CD4-positive, CD25-positive, alpha-beta regulatory T cell (primary cell): ENCODE data around the gene ACSBG1. TPM values are rescaled to one million over a fixed set of nuclear protein-coding genes. Genes with fewer than 3 reads are reported as not detected.

ENCODE experiments used
- ATAC-seq, 2 donors: fragments of 150-1000 bp; cut with Tn5 transposase; one replicate each; pipeline ENCODE4 v1.10.0; 2021; ENCODE audit warnings: low read depth in 2 of 2, moderate number of reproducible peaks in 2 of 2, moderate library complexity in 1 of 2
- DNase-seq, 3 donors: peaks; one replicate each; pipeline versions ENCODE4 v3.0.0 to v3.0.0-alpha.2; 2012 to 2022; ENCODE audit warnings: mixed read lengths in 1 of 3
- H3K27ac ChIP-seq: one replicate; pipeline ENCODE4 v1.7.0; 2013; ENCODE audit warnings: mild to moderate bottlenecking, low read length; ENCODE audit not compliant: insufficient read depth, poor library complexity, severe bottlenecking
- H3K27me3 ChIP-seq: one replicate; pipeline ENCODE4 v1.7.0; 2013; ENCODE audit warnings: low read length; ENCODE audit not compliant: control insufficient read depth, insufficient read depth
- H3K36me3 ChIP-seq: one replicate; pipeline ENCODE4 v1.7.0; 2013; ENCODE audit warnings: mild to moderate bottlenecking, low read length, moderate library complexity; ENCODE audit not compliant: control insufficient read depth, insufficient read depth
- H3K4me1 ChIP-seq: 2 replicates; pipeline ENCODE4 v1.7.0; 2013; ENCODE audit warnings: mild to moderate bottlenecking, low read length; ENCODE audit not compliant: insufficient read depth, control insufficient read depth, poor library complexity, severe bottlenecking
- H3K4me3 ChIP-seq: one replicate; pipeline ENCODE4 v1.7.0; 2013; ENCODE audit warnings: low read depth, mild to moderate bottlenecking, low read length, moderate library complexity
- H3K9me3 ChIP-seq, 2 experiments: 1 replicate in 1 of 2; 2 replicates in 1 of 2; pipeline ENCODE4 v1.7.0; 2013; ENCODE audit warnings: low read length in 2 of 2, mild to moderate bottlenecking in 1 of 2, moderate library complexity in 1 of 2; ENCODE audit not compliant: control insufficient read depth in 2 of 2
- H3K27ac Mint-ChIP-seq, 3 donors: one replicate each; pipeline ENCODE4 v1.8.0; 2020 to 2022; ENCODE audit warnings: mild to moderate bottlenecking in 3 of 3, mixed read lengths in 3 of 3, moderate library complexity in 2 of 3
- H3K27me3 Mint-ChIP-seq: one replicate; pipeline ENCODE4 v1.8.0; 2022; ENCODE audit warnings: mild to moderate bottlenecking, mixed read lengths
- H3K36me3 Mint-ChIP-seq: one replicate; pipeline ENCODE4 v1.8.0; 2020; ENCODE audit warnings: mixed read lengths
- H3K4me1 Mint-ChIP-seq, 4 donors: one replicate each; pipeline ENCODE4 v1.8.0; 2020 to 2022; ENCODE audit warnings: mixed read lengths in 4 of 4, mild to moderate bottlenecking in 1 of 4
- H3K4me3 Mint-ChIP-seq, 4 donors: one replicate each; pipeline ENCODE4 v1.8.0; 2020 to 2022; ENCODE audit warnings: mild to moderate bottlenecking in 4 of 4, mixed read lengths in 4 of 4, moderate library complexity in 3 of 4
- H3K9me3 Mint-ChIP-seq, 7 donors: one replicate each; pipeline ENCODE4 v1.8.0; 2020 to 2022; ENCODE audit warnings: mixed read lengths in 7 of 7, mild to moderate bottlenecking in 3 of 7, moderate library complexity in 2 of 7
- polyA plus RNA-seq, 4 donors: library from polyadenylated mRNA; unstranded; fragments of 300-500 nt; fragmentation: Illumina TruSeq; gene quantifications; one replicate each; pipeline ENCODE4 v1.2.3, GENCODE V29; 2021
- total RNA-seq: library from RNA; stranded (reverse); gene quantifications from one replicate; pipeline ENCODE4 v1.2.3, GENCODE V29; 2022

Gene ACSBG1
- total and polyA plus RNA-seq, 5 donors from 2014 or later: 0.06 to 0.25 TPM; not detected in 3

DNA sequence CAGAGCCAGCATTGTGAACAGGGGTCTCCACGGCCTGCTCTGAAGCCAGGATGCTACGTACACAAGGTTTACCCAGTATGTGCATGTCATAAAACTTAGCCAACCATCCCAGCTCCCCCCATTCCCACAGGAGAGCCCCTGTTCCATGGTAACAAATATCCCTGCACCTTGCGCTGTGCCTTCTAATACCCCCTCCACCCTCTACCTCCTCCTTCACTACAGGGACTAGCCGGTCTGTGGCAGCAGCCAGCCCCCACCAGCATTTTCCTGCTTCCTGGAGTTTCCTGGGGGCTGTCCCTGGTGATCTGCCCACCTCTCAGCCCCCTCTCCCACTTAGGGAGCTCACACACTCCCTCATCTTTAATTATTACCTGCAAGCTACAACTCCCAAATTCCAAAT is 20.4 kb downstream of the ACSBG1 start:
- no peaks in the 10 kb centered on the region for H3K4me1 Mint-ChIP-seq
- no peaks in the 10 kb centered on the region for H3K9me3 ChIP-seq
- no peak overlapping the region for H3K27ac Mint-ChIP-seq
- no peaks in the 10 kb centered on the region for H3K36me3 ChIP-seq
- H3K4me1 ChIP-seq: no peaks in the 10 kb centered on the region
- no peak overlapping the region for H3K27ac ChIP-seq
- no peak for DNase-seq
- peaks cover 12% of the 10 kb centered on the region for H3K27me3 Mint-ChIP-seq
- no peaks in the 10 kb centered on the region for H3K27me3 ChIP-seq
- ATAC-seq: no peak
- H3K36me3 Mint-ChIP-seq: no peaks in the 10 kb centered on the region
- no peak overlapping the region for H3K4me3 ChIP-seq
- H3K9me3 Mint-ChIP-seq: no peaks in the 10 kb centered on the region
- no peak overlapping the region for H3K4me3 Mint-ChIP-seq

- H3K9me3 ChIP-seq: no peaks in the 10 kb centered on the region
- no peak for ATAC-seq
Observed at GRCh38 chr15:78213425-78213750, 21.0 kb downstream of the ACSBG1 start.

DNA sequence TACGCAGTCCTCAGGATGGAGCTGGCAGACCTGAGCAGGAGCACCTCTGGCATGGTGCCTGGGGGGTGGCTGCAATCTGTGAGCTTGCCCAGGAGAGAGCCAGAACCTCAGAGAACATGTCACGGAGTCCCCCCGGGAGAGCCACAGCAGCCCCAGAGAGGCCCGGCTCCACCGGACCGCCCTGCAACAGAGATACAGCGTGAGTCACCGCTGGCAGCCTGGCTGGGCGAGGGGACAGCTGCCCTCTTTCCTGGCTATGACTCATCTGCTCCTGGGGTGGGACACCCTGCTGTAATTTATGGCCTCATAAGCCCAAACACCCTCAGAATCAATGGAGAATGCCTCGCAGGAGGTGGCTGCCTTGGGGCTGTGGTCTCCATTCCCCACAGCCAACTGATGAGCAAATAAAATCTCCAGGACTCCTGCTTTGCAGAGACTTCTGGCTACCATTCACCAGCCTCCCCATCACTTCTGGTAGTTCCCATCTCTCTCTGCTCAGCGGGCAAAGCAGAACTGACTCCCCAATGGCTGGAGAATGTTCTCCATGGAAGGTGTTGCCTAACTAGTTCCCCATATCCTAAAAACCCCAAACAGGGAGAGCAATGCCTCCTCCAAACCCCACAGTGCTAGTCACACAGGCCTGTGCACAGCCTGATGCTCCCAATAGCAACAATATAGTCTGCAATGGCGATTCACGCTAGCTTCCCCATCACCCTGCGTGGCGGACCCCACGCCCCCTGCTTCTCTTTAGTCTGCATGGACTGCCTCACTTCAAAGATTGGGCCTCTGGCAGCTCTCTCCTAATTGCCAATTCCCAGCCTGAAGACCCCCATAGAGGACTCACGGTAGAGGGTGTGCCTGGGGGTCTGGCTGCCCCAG is 21.6 kb downstream of the ACSBG1 start:
- DNase-seq (no peak), ATAC-seq (no peak)
- H3K36me3 Mint-ChIP-seq: no peaks in the 10 kb centered on the region
- H3K27me3 ChIP-seq: no peaks in the 10 kb centered on the region
- no peak overlapping the region for H3K4me3 Mint-ChIP-seq
- H3K27ac Mint-ChIP-seq: no peak overlapping the region
- H3K4me1 ChIP-seq: no peaks in the 10 kb centered on the region
- peaks cover 9% of the 10 kb centered on the region for H3K27me3 Mint-ChIP-seq
- H3K9me3 Mint-ChIP-seq: no peaks in the 10 kb centered on the region
- no peaks in the 10 kb centered on the region for H3K9me3 ChIP-seq
- no peak overlapping the region for H3K27ac ChIP-seq
- H3K4me1 Mint-ChIP-seq: no peaks in the 10 kb centered on the region
- no peaks in the 10 kb centered on the region for H3K36me3 ChIP-seq
- no peak overlapping the region for H3K4me3 ChIP-seq

More at GRCh38 chr15:78213425-78213750, 21.0 kb downstream of the ACSBG1 start:
- Mint-ChIP-seq H3K36me3 (no peaks in the 10 kb centered on the region), H3K27ac (no peak overlapping the region), H3K9me3 (no peaks in the 10 kb centered on the region), H3K4me3 (no peak overlapping the region), H3K27me3 (peaks cover 12% of the 10 kb centered on the region), H3K4me1 (no peaks in the 10 kb centered on the region)
- Histone ChIP-seq H3K36me3 (no peaks in the 10 kb centered on the region), H3K4me1 (no peaks in the 10 kb centered on the region), H3K4me3 (no peak overlapping the region), H3K27me3 (no peaks in the 10 kb centered on the region), H3K27ac (no peak overlapping the region)
- DNase-seq: no peak

DNA sequence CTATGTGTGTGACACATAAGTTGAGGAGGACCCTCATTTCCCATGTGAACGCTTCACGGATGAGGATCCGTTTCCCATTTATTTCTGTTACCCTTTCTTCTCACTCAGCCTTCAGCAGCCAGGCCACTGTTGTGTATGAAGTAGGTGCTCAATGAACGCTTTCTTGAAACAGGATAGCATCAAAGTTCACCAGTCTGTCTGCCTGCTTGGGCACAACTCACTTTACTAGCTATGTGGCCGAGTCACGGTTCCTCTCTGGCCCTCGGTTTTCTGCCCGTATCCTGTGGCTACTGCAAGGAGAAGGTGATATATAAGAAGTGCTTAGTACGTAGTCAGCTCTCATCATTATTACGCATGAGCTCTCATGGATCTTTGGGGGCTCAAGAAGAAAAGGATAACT is 22.4 kb downstream of the ACSBG1 start:
- ATAC-seq: no peak

GRCh38 chr15:78211189-78211921 is 23.0 kb downstream of the ACSBG1 start:
- ATAC-seq (no peak), DNase-seq (no peak)
- Mint-ChIP-seq H3K4me3 (no peak overlapping the region), H3K27ac (no peak overlapping the region), H3K4me1 (no peaks in the 10 kb centered on the region), H3K9me3 (peaks cover 0 to 1% (median 0%) of the 10 kb centered on the region in 7 donors), H3K27me3 (peaks cover 6% of the 10 kb centered on the region), H3K36me3 (no peaks in the 10 kb centered on the region)
- H3K9me3 ChIP-seq: no peaks in the 10 kb centered on the region
- H3K27me3 ChIP-seq: no peaks in the 10 kb centered on the region
- H3K4me3 ChIP-seq: no peak overlapping the region
- H3K27ac ChIP-seq: no peak overlapping the region
- H3K36me3 ChIP-seq: no peaks in the 10 kb centered on the region
- no peaks in the 10 kb centered on the region for H3K4me1 ChIP-seq

More for the DNA sequence above, 22.4 kb downstream of the ACSBG1 start:
- no peaks in the 10 kb centered on the region for H3K36me3 ChIP-seq
- Mint-ChIP-seq H3K9me3 (peaks cover 0 to 1% (median 0%) of the 10 kb centered on the region in 7 donors), H3K27me3 (peaks cover 6% of the 10 kb centered on the region), H3K36me3 (no peaks in the 10 kb centered on the region), H3K4me1 (no peaks in the 10 kb centered on the region), H3K4me3 (no peak overlapping the region), H3K27ac (no peak overlapping the region)
- no peak for DNase-seq
- no peaks in the 10 kb centered on the region for H3K4me1 ChIP-seq
- H3K27me3 ChIP-seq: no peaks in the 10 kb centered on the region
- no peak overlapping the region for H3K27ac ChIP-seq
- H3K9me3 ChIP-seq: no peaks in the 10 kb centered on the region
- no peak overlapping the region for H3K4me3 ChIP-seq

- DNase-seq: no peak
- Histone ChIP-seq H3K9me3 (no peaks in the 10 kb centered on the region), H3K27me3 (no peaks in the 10 kb centered on the region), H3K4me1 (no peaks in the 10 kb centered on the region), H3K4me3 (no peak overlapping the region), H3K27ac (no peak overlapping the region), H3K36me3 (no peaks in the 10 kb centered on the region)
- Mint-ChIP-seq H3K9me3 (peaks cover 0 to 1% (median 0%) of the 10 kb centered on the region in 7 donors), H3K4me3 (no peak overlapping the region), H3K27ac (no peak overlapping the region), H3K4me1 (no peaks in the 10 kb centered on the region), H3K36me3 (no peaks in the 10 kb centered on the region), H3K27me3 (peaks cover 6% of the 10 kb centered on the region)
- no peak for ATAC-seq
Observed at GRCh38 chr15:78210349-78210717, 24.0 kb downstream of the ACSBG1 start.

DNA sequence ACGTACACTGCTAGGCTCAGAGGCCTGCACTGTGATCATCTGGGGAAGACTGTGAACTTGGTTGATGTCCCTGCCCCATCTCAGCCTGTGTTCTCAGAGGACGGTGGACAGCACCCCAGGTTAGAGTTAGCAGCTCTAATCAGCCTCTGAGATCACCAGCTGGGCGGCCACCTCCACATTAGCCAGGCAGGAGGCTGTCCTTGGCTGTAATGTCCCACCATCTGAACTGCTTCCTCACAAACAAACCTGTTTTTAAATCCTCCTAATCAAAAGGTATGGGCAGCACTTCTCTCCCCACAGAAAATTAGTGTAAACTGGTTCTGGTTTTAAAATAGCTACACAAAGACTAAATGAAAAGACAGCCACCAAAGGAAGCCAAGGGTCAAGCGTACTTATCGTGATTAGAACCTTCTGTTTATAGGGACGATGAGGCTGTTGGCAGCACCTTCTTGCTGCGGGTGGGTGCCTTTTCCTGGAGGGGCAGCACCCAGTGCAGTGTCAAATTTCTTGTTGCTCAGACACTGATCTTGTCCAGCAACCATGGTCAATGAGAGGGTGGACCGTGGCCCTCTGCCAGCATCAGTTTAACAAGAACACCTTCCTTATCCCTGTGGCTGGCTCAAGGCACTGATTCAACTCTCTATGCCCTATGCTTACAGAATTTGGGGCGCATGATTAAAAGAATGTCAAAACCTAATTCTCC is 24.6 kb downstream of the ACSBG1 start:
- Histone ChIP-seq H3K9me3 (no peaks in the 10 kb centered on the region), H3K27me3 (no peaks in the 10 kb centered on the region), H3K36me3 (no peaks in the 10 kb centered on the region), H3K4me3 (no peak overlapping the region), H3K4me1 (no peaks in the 10 kb centered on the region), H3K27ac (no peak overlapping the region)
- H3K4me3 Mint-ChIP-seq: no peak overlapping the region
- peak overlapping the region in 1 of 3 donors; percentile 48 for H3K27ac Mint-ChIP-seq
- no peak for ATAC-seq
- H3K27me3 Mint-ChIP-seq: peaks cover 6% of the 10 kb centered on the region
- DNase-seq: no peak
- no peaks in the 10 kb centered on the region for H3K36me3 Mint-ChIP-seq
- no peaks in the 10 kb centered on the region for H3K4me1 Mint-ChIP-seq
- peaks cover 0 to 1% (median 0%) of the 10 kb centered on the region in 7 donors for H3K9me3 Mint-ChIP-seq
